Endothelial cell of umbilical vein (primary cell): ENCODE results near the gene MYCBP. TPM values are rescaled to one million over a fixed set of nuclear protein-coding genes. Genes with fewer than 3 reads are reported as not detected.

Source experiments
- BruUV-seq: library from RNA; stranded (reverse); fragments of 400-500 nt; replicated peaks from 2 replicates; lab custom pipeline; 2021; lab: Mats Ljungman, UMichigan
- CTCF ChIA-PET: fragments of 300-600, 350-600 bp; sonication (Branson Sonifier 250); formaldehyde crosslinking; loops from one replicate; lab custom pipeline; 2021; ENCODE audit warnings: antibody characterized with exemption, inconsistent platforms; lab: Charles Lee
- POLR2A ChIA-PET: fragments of 300-600, 350-600 bp; sonication (Branson Sonifier 250); formaldehyde crosslinking; loops from one replicate; lab custom pipeline; 2021; ENCODE audit warnings: antibody characterized with exemption, inconsistent platforms; lab: Charles Lee
- DNase-seq: peaks from one replicate; pipeline ENCODE4 v3.0.0-alpha.2; 2011; ENCODE audit warnings: low read depth, low spot score
- FAIRE-seq: peaks from 2 replicates; lab custom pipeline; 2011; peaks lifted over from hg19 to GRCh38; lab: Jason Lieb, UNC
- H2AFZ ChIP-seq: 2 replicates; pipeline ENCODE4 v1.6.0; 2012; ENCODE audit warnings: low read depth, low read length, control low read depth, inconsistent platforms
- H3K27ac ChIP-seq: 2 replicates; pipeline ENCODE4 v1.5.1; 2011; ENCODE audit warnings: low read depth, mild to moderate bottlenecking, control low read depth, low read length, moderate library complexity; ENCODE audit not compliant: insufficient read depth
- H3K27me3 ChIP-seq, 2 experiments: 2 replicates each; pipeline versions ENCODE4 v1.6.0 to v1.6.1; 2011; ENCODE audit warnings: low read length in 2 of 2, mixed read lengths in 1 of 2; ENCODE audit not compliant: control insufficient read depth in 2 of 2, insufficient read depth in 2 of 2
- H3K36me3 ChIP-seq, 2 experiments: 2 replicates in 1 of 2; 3 replicates in 1 of 2; pipeline ENCODE4 v1.5.1; 2011; ENCODE audit warnings: low read length in 2 of 2, mild to moderate bottlenecking in 1 of 2, moderate library complexity in 1 of 2; ENCODE audit not compliant: control insufficient read depth in 2 of 2, insufficient read depth in 2 of 2; ENCODE audit errors: extremely low read depth in 1 of 2
- H3K4me1 ChIP-seq: 3 replicates; pipeline ENCODE4 v1.5.1; 2011; ENCODE audit warnings: mild to moderate bottlenecking, low read length; ENCODE audit not compliant: control insufficient read depth, insufficient read depth; ENCODE audit errors: extremely low read depth
- H3K4me2 ChIP-seq: 2 replicates; pipeline ENCODE4 v1.6.1; 2011; ENCODE audit warnings: low read length, control low read depth, mixed read lengths; ENCODE audit not compliant: insufficient read depth
- H3K4me3 ChIP-seq, 3 experiments: fragments of 200-600 bp in 1 of 3; sonication (generic), shearing (Covaris generic) in 1 of 3; replicated peaks in 1 of 3; 2 replicates each; pipeline ENCODE4 v1.5.1; 2011 to 2016; ENCODE audit warnings: control low read depth in 3 of 3, low read length in 3 of 3, mild to moderate bottlenecking in 2 of 3, inconsistent platforms in 1 of 3, low read depth in 1 of 3, moderate library complexity in 1 of 3; ENCODE audit not compliant: insufficient read depth in 1 of 3
- H3K79me2 ChIP-seq: 2 replicates; pipeline ENCODE4 v1.6.0; 2012; ENCODE audit warnings: low read length, inconsistent platforms; ENCODE audit not compliant: control insufficient read depth, insufficient read depth
- H3K9ac ChIP-seq: replicated peaks from 2 replicates; pipeline ENCODE3; 2011; ENCODE audit warnings: low read length, control low read depth; ENCODE audit not compliant: insufficient read depth; ENCODE audit errors: extremely low read depth
- H3K9me1 ChIP-seq: replicated peaks from 3 replicates; pipeline ENCODE4 v1.6.0; 2011; ENCODE audit warnings: mild to moderate bottlenecking, low read length; ENCODE audit not compliant: control insufficient read depth, insufficient read depth; ENCODE audit errors: extremely low read depth
- H3K9me3 ChIP-seq: replicated peaks from 2 replicates; pipeline ENCODE4 v1.5.1; 2012; ENCODE audit warnings: low read length, inconsistent platforms; ENCODE audit not compliant: control insufficient read depth, insufficient read depth
- H4K20me1 ChIP-seq: replicated peaks from 2 replicates; pipeline ENCODE3; 2011; ENCODE audit warnings: mild to moderate bottlenecking, low read length; ENCODE audit not compliant: control insufficient read depth, insufficient read depth; ENCODE audit errors: extremely low read depth
- CTCF ChIP-seq, 2 donors: IDR thresholded peaks; 1 replicate in 1 of 2; 2 replicates in 1 of 2; pipeline ENCODE4 v1.5.1; 2011; ENCODE audit warnings: low read length in 2 of 2, mild to moderate bottlenecking in 2 of 2, moderate library complexity in 2 of 2, control low read depth in 1 of 2, inconsistent platforms in 1 of 2, low read depth in 1 of 2; ENCODE audit not compliant: insufficient read depth in 1 of 2; ENCODE audit errors: extremely low read depth in 1 of 2
- EZH2 ChIP-seq: IDR thresholded peaks from 2 replicates; pipeline ENCODE4 v1.6.1; 2012; ENCODE audit warnings: borderline replicate concordance, low read depth, mild to moderate bottlenecking, moderate library complexity, low read length, inconsistent platforms; ENCODE audit not compliant: severe bottlenecking
- FOS ChIP-seq: IDR thresholded peaks from 2 replicates; pipeline ENCODE4 v1.6.1; 2011; ENCODE audit warnings: mild to moderate bottlenecking, low read length, moderate library complexity, borderline replicate concordance; ENCODE audit not compliant: insufficient read depth
- GATA2 ChIP-seq: IDR thresholded peaks from 2 replicates; pipeline ENCODE4 v1.7.0; 2011; ENCODE audit warnings: low read depth, mild to moderate bottlenecking, moderate library complexity, mixed read lengths, low read length; ENCODE audit not compliant: insufficient read length, insufficient read depth
- JUN ChIP-seq: IDR thresholded peaks from 2 replicates; pipeline ENCODE4 v1.6.1; 2011; ENCODE audit warnings: borderline replicate concordance, low read depth; ENCODE audit not compliant: insufficient read length, insufficient read depth
- MAX ChIP-seq: IDR thresholded peaks from 2 replicates; pipeline ENCODE4 v1.6.1; 2011; ENCODE audit not compliant: insufficient read depth, insufficient read length
- MYC ChIP-seq: IDR thresholded peaks from one replicate; pipeline ENCODE4 v1.6.1; 2011; ENCODE audit warnings: mild to moderate bottlenecking, low read depth, low read length
- POLR2A ChIP-seq: IDR thresholded peaks from 2 replicates; pipeline ENCODE4 v1.6.1; 2012; ENCODE audit warnings: low read depth, mild to moderate bottlenecking, control low read depth, low read length
- POLR2AphosphoS5 ChIP-seq: IDR thresholded peaks from 2 replicates; pipeline ENCODE4 v1.6.1; 2012; ENCODE audit warnings: low read depth, mild to moderate bottlenecking, control low read depth, low read length, moderate library complexity; ENCODE audit not compliant: insufficient read depth
- dilution Hi-C: fragments of 300-500 bp; cut with MboI; formaldehyde crosslinking; loops from one replicate; pipeline ENCODE4 v1.15.0; 2019; ENCODE audit warnings: low sequenced_read_pairs; ENCODE audit not compliant: extremely low pct_ligation_motif_present
- intact Hi-C: fragments of 100-400 bp; cut with micrococcal nuclease; formaldehyde crosslinking; loops from one replicate; pipeline ENCODE4 v1.10.0; 2022
- polyA plus RNA-seq, 4 experiments: library from polyadenylated mRNA; depleted of rRNA in 3 of 4; stranded (reverse) in 3 of 4; unstranded in 1 of 4; fragments of >200 nt; gene quantifications; 2 replicates each; pipeline versions ENCODE4 v1.2.1 to v1.2.3, GENCODE V29; 2011 to 2012; ENCODE audit warnings: missing spikeins in 1 of 4
- total RNA-seq: library from RNA; stranded (reverse); gene quantifications from 2 replicates; pipeline ENCODE4 v1.2.3, GENCODE V29; 2021

The MYCBP gene
- total and polyA plus RNA-seq, 2 donors (not counting 3 experiments of a cell fraction or from before 2014, with no cell fraction given) = 9.5 to 23.1 TPM

GRCh38 chr1:38833146-38833545, 40.0 kb downstream of the MYCBP start:
- intact Hi-C loops = loop anchor here (10.0 kb wide), 1 partner anchor 718 kb away; no protein-coding TSS in a partner anchor
- no TSS peak for BruUV-seq
- FAIRE-seq = no peak
- Histone ChIP-seq H3K27me3 (peaks cover 23 to 26% of the 10 kb centered on the region in 2 experiments), H3K9me3 (no peaks in the 10 kb centered on the region), H3K9ac (no peak overlapping the region), H3K36me3 (peaks cover 0 to under 1% of the 10 kb centered on the region in 2 experiments), H3K27ac (no peak overlapping the region), H3K4me2 (no peak overlapping the region), H3K9me1 (no peaks in the 10 kb centered on the region), H3K79me2 (no peaks in the 10 kb centered on the region), H3K4me3 (no peak overlapping the region), H2AFZ (no peak overlapping the region), H4K20me1 (no peaks in the 10 kb centered on the region), H3K4me1 (no peaks in the 10 kb centered on the region)
- no peak for DNase-seq
- POLR2A ChIA-PET = no interaction called here
- TF ChIP-seq MAX (no peak), POLR2AphosphoS5 (no peak), EZH2 (no peak), POLR2A (no peak), CTCF (IDR thresholded peaks at IDR 0.05; ENCODE audit: extremely low read depth in 1 of 2, insufficient read depth in 1 of 2, low read depth in 1 of 2, low read length in 2 of 2) (no peak), MYC (no peak), JUN (no peak), FOS (no peak), GATA2 (no peak)
- CTCF ChIA-PET = interaction anchor here (0.9 to 1.6 kb wide), 4 partner anchors 14 to 974 kb away, joined by 3 to 6 read pairs (median 4); partner anchors contain the start of gene MTF1
- dilution Hi-C loops = no loop called here
